Measurements from ENCODE around the gene TAF3.

TAF3 gene

GRCh38 chr10:8047452-8048280 is 229.4 kb downstream of the TAF3 start:
- ATAC-seq: peak; percentile 1
- no peak for DNase-seq

GRCh38 chr10:8048281-8049008 is 230.1 kb downstream of the TAF3 start:
- ATAC-seq (peak; percentile 1), DNase-seq (peak; percentile 59)

- ATAC-seq: no peak
- DNase-seq: no peak
Measured at GRCh38 chr10:8049045-8049864, 230.9 kb downstream of the TAF3 start.

- DNase-seq (no peak), ATAC-seq (no peak)
Measured at GRCh38 chr10:8049865-8050555, 231.7 kb downstream of the TAF3 start.

DNA sequence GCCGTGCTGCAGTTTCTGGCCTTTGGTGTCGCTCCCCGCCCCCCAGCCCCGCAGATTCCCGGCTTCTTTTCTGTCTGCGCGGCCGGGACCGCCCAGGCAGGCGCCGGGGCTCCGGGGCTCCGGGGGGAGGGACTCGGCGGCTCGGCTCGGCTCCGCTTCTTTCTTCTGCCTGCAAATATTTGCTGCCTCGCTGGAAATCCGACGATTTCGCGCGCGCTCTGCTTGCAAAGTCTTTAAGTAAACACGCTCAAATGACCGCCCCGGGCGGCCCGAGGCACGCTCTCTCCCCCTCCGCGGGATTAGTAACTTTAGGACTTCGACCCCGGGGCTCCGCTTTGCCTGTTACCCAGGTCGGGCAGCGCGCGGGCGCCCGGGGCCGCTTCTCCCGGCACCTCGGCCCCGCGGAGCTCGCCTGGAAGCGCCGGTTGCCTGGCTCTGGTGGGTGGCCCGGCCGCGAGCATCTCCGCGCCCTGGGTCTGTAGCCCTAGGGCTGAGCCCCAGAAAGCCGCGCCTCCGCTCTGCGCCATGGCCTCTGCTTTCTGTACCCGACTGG is 232.3 kb downstream of the TAF3 start:
- DNase-seq (peak; percentile 46), ATAC-seq (no peak)

DNA sequence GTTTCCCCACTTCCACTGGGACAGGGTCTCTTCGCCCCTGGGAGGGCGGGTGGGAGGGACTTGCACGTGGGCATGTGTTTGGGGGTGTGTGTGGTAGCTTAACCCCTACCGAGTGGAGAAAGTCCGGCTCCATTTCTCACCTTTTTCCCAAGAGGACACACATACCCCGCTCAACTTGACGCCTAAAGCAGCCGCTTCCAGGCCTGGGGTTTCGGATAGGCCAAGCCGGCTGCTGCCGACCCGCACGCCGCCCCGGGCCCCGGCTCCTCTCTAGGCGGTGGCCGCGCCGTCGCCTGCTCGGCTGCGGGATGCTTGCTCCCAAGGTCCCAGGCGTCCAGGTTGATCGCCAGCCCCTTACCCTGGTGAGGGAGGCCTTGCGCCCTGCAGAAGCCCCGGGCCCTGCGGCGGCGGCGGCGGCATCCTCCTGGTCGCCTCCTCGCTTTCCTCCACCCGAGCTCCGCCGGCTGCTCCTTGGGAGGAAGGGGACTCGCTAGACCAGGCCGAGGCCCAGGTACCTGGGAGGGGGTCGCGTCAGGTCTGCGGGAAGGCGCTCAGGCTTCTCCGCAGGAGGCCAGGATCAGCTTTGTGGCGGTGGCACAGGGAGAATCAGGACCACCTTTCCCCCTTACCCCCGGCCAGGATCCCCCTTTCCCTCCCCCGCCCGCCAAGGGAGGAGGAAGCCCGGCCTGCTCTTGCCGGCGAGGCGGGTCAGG is 233.0 kb downstream of the TAF3 start:
- DNase-seq (no peak), ATAC-seq (no peak)

GRCh38 chr10:8051851-8052257 is 233.5 kb downstream of the TAF3 start:
- ATAC-seq (no peak), DNase-seq (no peak)

DNA sequence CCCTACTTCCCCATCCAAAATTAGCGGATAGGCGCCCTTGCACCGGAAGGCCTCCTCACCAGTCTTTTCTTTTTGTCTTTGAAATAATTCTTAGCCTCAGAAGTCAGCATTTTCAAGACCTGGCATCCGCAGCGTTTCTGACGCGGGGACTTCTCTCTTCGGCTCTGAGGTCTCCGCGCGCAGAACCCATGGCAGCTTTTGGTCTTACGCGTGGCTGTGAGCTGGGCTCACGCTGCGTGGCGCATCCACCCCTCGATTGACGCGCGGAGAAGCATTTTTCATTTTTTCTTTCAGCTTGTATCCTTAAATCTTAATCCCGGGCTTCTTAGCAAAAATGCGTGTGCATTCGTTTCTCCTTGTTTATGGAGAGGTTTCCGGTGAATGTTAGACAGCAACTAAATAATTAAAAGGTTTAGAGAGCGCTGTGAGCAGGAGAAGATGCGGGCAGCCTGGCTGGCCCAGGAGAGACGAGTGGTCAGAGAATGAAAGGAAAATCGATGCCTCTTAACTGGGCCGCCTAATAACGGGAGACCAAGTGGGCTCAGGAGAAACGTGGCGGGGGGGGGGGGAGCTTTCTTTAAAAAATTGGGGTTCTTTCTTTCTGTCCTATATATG is 234.1 kb downstream of the TAF3 start:
- ATAC-seq (no peak), DNase-seq (no peak)

GRCh38 chr10:8052956-8053445 is 234.7 kb downstream of the TAF3 start:
- no peak for DNase-seq
- ATAC-seq: no peak

DNA sequence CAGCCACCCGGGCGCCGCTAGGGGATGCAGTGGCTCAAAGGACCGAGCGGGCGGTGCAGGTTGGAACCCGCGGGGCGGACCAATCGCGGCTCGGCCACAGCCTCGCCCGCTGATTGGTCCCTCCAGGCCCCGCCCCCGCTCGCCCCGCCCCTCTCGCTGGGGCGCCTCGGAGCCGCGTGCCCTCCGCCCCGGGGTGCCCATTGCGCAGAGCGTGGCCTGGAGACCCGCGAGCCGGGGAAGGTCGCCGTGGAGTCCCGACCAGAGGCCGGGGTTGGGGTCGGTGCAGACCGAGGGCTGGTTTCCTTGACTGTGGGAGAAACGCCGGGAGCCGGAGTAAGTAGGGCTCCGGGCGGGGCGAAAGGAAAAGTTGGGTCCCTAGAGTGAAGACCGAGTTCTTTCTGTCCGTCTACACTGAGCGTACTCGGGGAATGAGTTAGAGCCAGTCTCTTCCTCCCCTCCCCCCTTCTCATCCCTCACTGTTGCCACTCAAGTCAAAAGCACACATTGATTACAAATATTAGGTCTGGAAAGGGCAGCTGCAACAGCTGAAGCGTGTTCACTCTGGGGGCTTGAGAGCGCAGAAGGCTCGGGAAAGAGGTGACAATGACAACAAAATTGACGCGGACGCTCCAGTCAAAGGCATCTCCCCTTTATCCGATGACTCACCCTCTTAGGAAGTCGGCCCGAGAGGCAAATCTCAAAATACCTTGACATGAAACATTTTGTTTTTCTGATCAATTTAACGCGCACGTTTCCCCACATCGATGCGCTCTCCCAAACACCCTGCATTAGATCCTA is 235.3 kb downstream of the TAF3 start:
- ATAC-seq: peak; percentile 68
- peak; percentile 98 for DNase-seq

DNA sequence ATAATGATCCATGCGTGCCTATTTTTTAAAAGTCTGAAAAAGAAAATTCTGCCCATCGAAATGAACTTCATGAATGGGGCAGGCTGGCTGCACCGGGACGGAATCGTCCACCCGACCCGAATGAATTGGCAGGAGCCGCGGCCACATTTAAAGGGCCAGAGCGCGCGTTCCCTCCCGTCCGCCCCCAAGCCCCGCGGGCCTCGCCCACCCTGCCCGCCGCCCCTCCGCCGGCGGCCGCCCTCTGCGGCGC is 235.9 kb downstream of the TAF3 start:
- DNase-seq: no peak
- ATAC-seq: peak; percentile 1

DNA sequence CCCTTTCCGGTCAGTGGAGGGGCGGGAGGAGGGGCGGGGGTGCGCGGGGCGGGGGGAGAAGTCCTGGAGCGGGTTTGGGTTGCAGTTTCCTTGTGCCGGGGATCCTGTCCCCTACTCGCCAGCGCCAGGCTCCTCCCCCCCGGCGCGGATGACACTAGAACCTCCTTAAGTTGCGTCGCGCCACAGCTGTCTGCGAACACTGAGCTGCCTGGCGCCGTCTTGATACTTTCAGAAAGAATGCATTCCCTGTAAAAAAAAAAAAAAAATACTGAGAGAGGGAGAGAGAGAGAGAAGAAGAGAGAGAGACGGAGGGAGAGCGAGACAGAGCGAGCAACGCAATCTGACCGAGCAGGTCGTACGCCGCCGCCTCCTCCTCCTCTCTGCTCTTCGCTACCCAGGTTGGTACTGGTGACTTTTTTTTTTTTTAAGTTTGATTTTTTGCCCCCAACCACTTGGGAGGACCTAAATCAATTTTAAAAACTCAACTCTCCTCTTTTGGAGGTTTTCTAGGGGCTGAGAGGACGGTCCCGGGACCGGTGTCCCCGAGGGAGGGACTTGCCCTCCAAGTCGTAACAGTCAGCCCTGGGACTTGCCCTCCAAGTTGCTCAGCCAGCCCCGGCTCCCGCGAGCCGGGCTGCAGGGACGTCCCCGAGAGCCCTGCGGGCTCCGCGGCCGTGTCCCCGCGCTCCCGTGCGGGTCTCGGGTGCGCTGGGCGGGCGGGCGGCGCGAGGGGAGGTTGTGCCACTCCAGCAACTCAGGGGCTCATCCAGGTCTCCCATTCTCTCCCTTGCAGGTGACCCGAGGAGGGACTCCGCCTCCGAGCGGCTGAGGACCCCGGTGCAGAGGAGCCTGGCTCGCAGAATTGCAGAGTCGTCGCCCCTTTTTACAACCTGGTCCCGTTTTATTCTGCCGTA is 236.4 kb downstream of the TAF3 start, which contains the start of gene GATA3:
Gene GATA3 (plus strand): TSS at position 195 of the 914 bp plus-strand sequence. CDS start 968 bp downstream, outside the sequence.
- ATAC-seq (peak; percentile 51), DNase-seq (peak; percentile 83)

- DNase-seq: peak; percentile 46
- ATAC-seq: no peak
Measured at GRCh38 chr10:8055420-8056349, 237.4 kb downstream of the TAF3 start.

DNA sequence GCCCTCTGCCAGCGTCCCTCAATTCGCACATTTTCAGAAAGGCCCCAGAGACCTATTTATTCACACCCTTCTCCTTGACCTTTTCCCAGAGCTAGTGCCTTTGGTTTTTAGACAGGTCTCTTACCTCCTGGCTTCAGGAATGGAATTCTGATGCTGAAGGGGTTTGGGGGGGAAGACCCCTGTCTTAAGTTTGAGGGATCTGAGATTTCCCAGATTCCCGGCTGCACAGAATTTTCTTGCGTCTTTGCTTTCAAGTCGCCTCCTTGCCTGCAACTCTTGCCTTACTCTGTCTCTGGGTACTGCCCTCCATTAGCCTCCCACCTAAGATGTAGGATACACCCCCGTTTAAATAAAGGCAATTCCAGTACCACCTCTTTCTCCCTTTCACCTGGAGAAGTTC is 238.1 kb downstream of the TAF3 start:
- no peak for DNase-seq
- no peak for ATAC-seq

- DNase-seq (peak; percentile 56), ATAC-seq (peak; percentile 11)
Measured at GRCh38 chr10:8056871-8057331, 238.6 kb downstream of the TAF3 start.

DNA sequence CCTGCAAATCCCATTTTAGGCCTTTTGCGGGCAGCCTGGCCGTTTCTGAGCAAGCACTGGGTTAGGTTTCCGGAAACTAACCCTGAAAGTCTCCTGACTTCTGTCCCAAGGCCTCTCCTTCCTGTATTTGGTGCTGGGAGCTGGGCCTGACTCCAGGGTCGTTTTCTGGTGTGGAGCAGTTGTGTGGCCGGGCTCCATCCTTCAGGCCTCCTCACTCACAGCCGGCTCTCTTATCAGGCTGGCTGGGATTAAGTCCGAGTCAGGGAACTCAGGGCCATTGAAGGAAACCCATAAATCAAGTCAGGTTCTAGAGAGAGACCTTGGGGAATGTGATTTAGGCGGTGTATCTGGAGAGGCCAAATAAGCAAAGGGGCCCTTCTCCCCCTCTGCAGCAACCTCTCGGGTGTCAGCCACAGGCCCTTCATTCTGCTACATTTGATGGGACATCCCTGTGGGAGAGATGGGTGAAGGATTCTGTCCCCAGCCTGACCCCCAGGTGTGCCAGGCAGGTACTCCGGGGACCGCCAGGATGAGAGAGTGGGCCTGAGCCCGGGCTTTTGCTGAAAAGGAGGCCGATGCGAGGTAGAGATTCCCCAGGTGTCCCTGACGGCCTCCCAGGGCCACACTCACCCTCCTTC is 239.4 kb downstream of the TAF3 start:
- DNase-seq (no peak), ATAC-seq (no peak)
